ENCODE results near the gene MPP1. TPM values are rescaled to one million over a fixed set of nuclear protein-coding genes. Genes with fewer than 3 reads are reported as not detected.
A peak's percentile ranks its signal among the peaks of the same experiment; 100 is the strongest.

Gene MPP1
- total and polyA plus RNA-seq, 3 experiments from 2014 or later = 12.8 to 14.7 (median 13.0) TPM

GRCh38 chrX:154738011-154738738 is 67.1 kb downstream of the MPP1 start:
- POLR2A ChIA-PET = interaction anchor here (1.3 kb wide), 1 partner anchor 12 kb away, joined by 8 read pairs; the partner anchor contains the start of gene GAB3
- Mint-ChIP-seq H3K27ac (peak overlapping the region; percentile 68 to 98 (median 92)), H3K9me3 (peaks cover 0 to 2% (median 0%) of the 10 kb centered on the region in 5 donors), H3K36me3 (peaks cover 0 to 10% (median 1%) of the 10 kb centered on the region in 3 donors), H3K4me3 (peak overlapping the region; percentile 58 to 81 (median 66)), H3K4me1 (peaks cover 88 to 96% (median 95%) of the 10 kb centered on the region in 3 donors), H3K27me3 (peaks cover 0 to 1% of the 10 kb centered on the region in 2 donors)
- H3K27ac ChIP-seq (ENCODE audit: low read depth, low read length) = no peak overlapping the region
- H3K4me3 ChIP-seq (ENCODE audit: low read length) = no peak overlapping the region
- DNase-seq = peak in 1 of 5 donors; percentile 13
- no peaks in the 10 kb centered on the region for H3K36me3 ChIP-seq (ENCODE audit: insufficient read depth, low read length)
- no peaks in the 10 kb centered on the region for H3K27me3 ChIP-seq (ENCODE audit: insufficient read depth, low read length, poor library complexity, severe bottlenecking)
- CTCF ChIA-PET = interaction anchor here (1.0 to 1.1 kb wide), 2 partner anchors 10 to 20 kb away, joined by 3 to 15 read pairs; no protein-coding TSS in a partner anchor
- peaks cover 62% of the 10 kb centered on the region for H3K4me1 ChIP-seq (ENCODE audit: insufficient read depth, low read length)
- no peaks in the 10 kb centered on the region for H3K9me3 ChIP-seq (ENCODE audit: low read length)

- peak overlapping the region; percentile 1 for H3K27ac ChIP-seq (ENCODE audit: low read depth, low read length)
- no peaks in the 10 kb centered on the region for H3K27me3 ChIP-seq (ENCODE audit: insufficient read depth, low read length, poor library complexity, severe bottlenecking)
- peaks cover 0 to 4% (median 1%) of the 10 kb centered on the region in 3 donors for H3K36me3 Mint-ChIP-seq
- no peaks in the 10 kb centered on the region for H3K36me3 ChIP-seq (ENCODE audit: insufficient read depth, low read length)
- POLR2A ChIA-PET = interaction anchor here (1.3 kb wide), 1 partner anchor 13 kb away, joined by 8 read pairs; the partner anchor contains the start of gene GAB3
- H3K4me3 ChIP-seq (ENCODE audit: low read length) = peak overlapping the region; percentile 15
- peak overlapping the region; percentile 36 to 70 (median 64) for H3K4me3 Mint-ChIP-seq
- H3K9me3 ChIP-seq (ENCODE audit: low read length) = no peaks in the 10 kb centered on the region
- CTCF ChIA-PET = interaction anchor here (4.2 kb wide), 1 partner anchor 12 kb away, joined by 25 read pairs; no protein-coding TSS in a partner anchor
- H3K27ac Mint-ChIP-seq = peak overlapping the region; percentile 84 to 98 (median 93)
- peaks cover 91 to 96% (median 96%) of the 10 kb centered on the region in 3 donors for H3K4me1 Mint-ChIP-seq
- peaks cover 0 to 2% (median 0%) of the 10 kb centered on the region in 5 donors for H3K9me3 Mint-ChIP-seq
- peaks cover 71% of the 10 kb centered on the region for H3K4me1 ChIP-seq (ENCODE audit: insufficient read depth, low read length)
- DNase-seq = no peak
- peaks cover 0 to 1% of the 10 kb centered on the region in 2 donors for H3K27me3 Mint-ChIP-seq
Observed at GRCh38 chrX:154737136-154737535, 68.1 kb downstream of the MPP1 start.

GRCh38 chrX:154735695-154736393 is 69.4 kb downstream of the MPP1 start:
- H3K4me1 ChIP-seq (ENCODE audit: insufficient read depth, low read length) = peaks cover 82% of the 10 kb centered on the region
- H3K4me1 Mint-ChIP-seq = peaks cover 94 to 98% (median 97%) of the 10 kb centered on the region in 3 donors
- H3K27me3 ChIP-seq (ENCODE audit: insufficient read depth, low read length, poor library complexity, severe bottlenecking) = no peaks in the 10 kb centered on the region
- peaks cover 0 to 1% of the 10 kb centered on the region in 2 donors for H3K27me3 Mint-ChIP-seq
- CTCF ChIA-PET = interaction anchor here (4.2 kb wide), 1 partner anchor 13 kb away, joined by 25 read pairs; no protein-coding TSS in a partner anchor
- H3K36me3 Mint-ChIP-seq = peaks cover 0 to 8% (median 0%) of the 10 kb centered on the region in 3 donors
- no peaks in the 10 kb centered on the region for H3K9me3 ChIP-seq (ENCODE audit: low read length)
- no peak for DNase-seq
- peaks cover 0 to 2% (median 0%) of the 10 kb centered on the region in 5 donors for H3K9me3 Mint-ChIP-seq
- no peaks in the 10 kb centered on the region for H3K36me3 ChIP-seq (ENCODE audit: insufficient read depth, low read length)
- no peak overlapping the region for H3K27ac ChIP-seq (ENCODE audit: low read depth, low read length)
- H3K4me3 Mint-ChIP-seq = peak overlapping the region; percentile 22 to 82 (median 66)
- H3K27ac Mint-ChIP-seq = peak overlapping the region; percentile 87 to 98 (median 93)
- POLR2A ChIA-PET = no interaction called here
- H3K4me3 ChIP-seq (ENCODE audit: low read length) = no peak overlapping the region

GRCh38 chrX:154734061-154734781 is 71.1 kb downstream of the MPP1 start:
- peak overlapping the region; percentile 66 to 84 (median 81) for H3K4me3 Mint-ChIP-seq
- peak overlapping the region; percentile 43 for H3K4me3 ChIP-seq (ENCODE audit: low read length)
- ChIA-PET CTCF (interaction anchor here (1.0 to 4.2 kb wide), 3 partner anchors 8 to 15 kb away, joined by 3 to 25 read pairs (median 3); no protein-coding TSS in a partner anchor), POLR2A (interaction anchor here (0.5 to 1.5 kb wide), 6 partner anchors 10 to 28 kb away, joined by 3 to 5 read pairs (median 4); partner anchors contain the start of gene DKC1)
- peaks cover 0 to 2% (median 0%) of the 10 kb centered on the region in 5 donors for H3K9me3 Mint-ChIP-seq
- H3K36me3 ChIP-seq (ENCODE audit: insufficient read depth, low read length) = no peaks in the 10 kb centered on the region
- peaks cover 95 to 98% (median 98%) of the 10 kb centered on the region in 3 donors for H3K4me1 Mint-ChIP-seq
- DNase-seq = peak; percentile 17 to 66 (median 57)
- peaks cover 0 to 8% (median 2%) of the 10 kb centered on the region in 3 donors for H3K36me3 Mint-ChIP-seq
- peak overlapping the region; percentile 87 to 98 (median 93) for H3K27ac Mint-ChIP-seq
- no peaks in the 10 kb centered on the region for H3K9me3 ChIP-seq (ENCODE audit: low read length)
- H3K4me1 ChIP-seq (ENCODE audit: insufficient read depth, low read length) = peaks cover 90% of the 10 kb centered on the region
- peak overlapping the region; percentile 61 for H3K27ac ChIP-seq (ENCODE audit: low read depth, low read length)
- H3K27me3 Mint-ChIP-seq = peaks cover 0 to 1% of the 10 kb centered on the region in 2 donors
- H3K27me3 ChIP-seq (ENCODE audit: insufficient read depth, low read length, poor library complexity, severe bottlenecking) = no peaks in the 10 kb centered on the region

GRCh38 chrX:154733066-154733425 is 72.2 kb downstream of the MPP1 start:
- peaks cover 0 to 1% of the 10 kb centered on the region in 2 donors for H3K27me3 Mint-ChIP-seq
- H3K4me3 Mint-ChIP-seq = peak overlapping the region; percentile 66 to 84 (median 81)
- H3K9me3 ChIP-seq (ENCODE audit: low read length) = no peaks in the 10 kb centered on the region
- H3K36me3 Mint-ChIP-seq = peaks cover 0 to 8% (median 2%) of the 10 kb centered on the region in 3 donors
- H3K27me3 ChIP-seq (ENCODE audit: insufficient read depth, low read length, poor library complexity, severe bottlenecking) = no peaks in the 10 kb centered on the region
- ChIA-PET POLR2A (interaction anchor here (1.0 to 1.5 kb wide), 3 partner anchors 12 to 29 kb away, joined by 3 to 5 read pairs (median 5); partner anchors contain the start of gene DKC1), CTCF (interaction anchor here (1.5 to 4.3 kb wide), 4 partner anchors 10 to 16 kb away, joined by 3 to 40 read pairs (median 19); partner anchors contain the start of gene GAB3)
- H3K27ac Mint-ChIP-seq = peak overlapping the region; percentile 87 to 98 (median 93)
- peak overlapping the region; percentile 82 for H3K27ac ChIP-seq (ENCODE audit: low read depth, low read length)
- no peaks in the 10 kb centered on the region for H3K36me3 ChIP-seq (ENCODE audit: insufficient read depth, low read length)
- H3K4me1 Mint-ChIP-seq = peaks cover 95 to 99% (median 98%) of the 10 kb centered on the region in 3 donors
- no peak overlapping the region for H3K4me3 ChIP-seq (ENCODE audit: low read length)
- no peaks in the 10 kb centered on the region for H3K9me3 Mint-ChIP-seq
- peaks cover 85% of the 10 kb centered on the region for H3K4me1 ChIP-seq (ENCODE audit: insufficient read depth, low read length)
- no peak for DNase-seq

GRCh38 chrX:154732421-154733065 is 72.7 kb downstream of the MPP1 start:
- no peak for DNase-seq
- Histone ChIP-seq H3K4me3 (ENCODE audit: low read length) (no peak overlapping the region), H3K9me3 (ENCODE audit: low read length) (no peaks in the 10 kb centered on the region), H3K4me1 (ENCODE audit: insufficient read depth, low read length) (peaks cover 83% of the 10 kb centered on the region), H3K27me3 (ENCODE audit: insufficient read depth, low read length, poor library complexity, severe bottlenecking) (no peaks in the 10 kb centered on the region), H3K36me3 (ENCODE audit: insufficient read depth, low read length) (no peaks in the 10 kb centered on the region), H3K27ac (ENCODE audit: low read depth, low read length) (peak overlapping the region; percentile 82)
- ChIA-PET CTCF (interaction anchor here (1.0 to 4.3 kb wide), 4 partner anchors 8 to 32 kb away, joined by 3 to 40 read pairs (median 8); partner anchors contain the start of gene GAB3), POLR2A (interaction anchor here (1.2 to 1.6 kb wide), 4 partner anchors 7 to 30 kb away, joined by 4 to 6 read pairs (median 5); partner anchors contain the start of gene DKC1)
- Mint-ChIP-seq H3K9me3 (no peaks in the 10 kb centered on the region), H3K4me1 (peaks cover 93 to 100% (median 97%) of the 10 kb centered on the region in 3 donors), H3K27ac (peak overlapping the region; percentile 83 to 98 (median 93)), H3K36me3 (peaks cover 0 to 8% (median 2%) of the 10 kb centered on the region in 3 donors), H3K4me3 (peak overlapping the region; percentile 57 to 83 (median 79)), H3K27me3 (peaks cover 0 to 1% of the 10 kb centered on the region in 2 donors)
